Liver (tissue), 3 donors: Measurements from ENCODE around the gene BEST3.

Experiments
- ATF3 ChIP-seq: IDR thresholded peaks from 2 replicates; pipeline ENCODE4 v1.6.1; 2016; ENCODE audit warnings: antibody characterized with exemption
- CTCF ChIP-seq: fragments of 150-350 bp; IDR thresholded peaks from 2 replicates; pipeline ENCODE4 v1.5.1; 2017; ENCODE audit warnings: improper control_type of control experiment, low read depth, low read length; ENCODE audit not compliant: missing input control
- EGR1 ChIP-seq, 2 donors: IDR thresholded peaks; 2 replicates each; pipeline ENCODE4 v1.6.1; 2016 to 2018; ENCODE audit warnings: antibody characterized with exemption in 2 of 2, low read depth in 2 of 2
- FOXA1 ChIP-seq: IDR thresholded peaks from 2 replicates; pipeline ENCODE4 v1.6.1; 2016; ENCODE audit warnings: antibody characterized with exemption
- GABPA ChIP-seq, 2 donors: IDR thresholded peaks in 1 of 2; conservative IDR thresholded peaks in 1 of 2; 2 replicates each; pipeline ENCODE4 v1.6.1; 2016; ENCODE audit warnings: antibody characterized with exemption in 2 of 2, mild to moderate bottlenecking in 1 of 2, moderate library complexity in 1 of 2
- JUND ChIP-seq, 2 donors: IDR thresholded peaks; 2 replicates each; pipeline ENCODE4 v1.6.1; 2016; ENCODE audit warnings: antibody characterized with exemption in 2 of 2
- MAX ChIP-seq: IDR thresholded peaks from 2 replicates; pipeline ENCODE4 v1.6.1; 2016; ENCODE audit warnings: antibody characterized with exemption
- RAD21 ChIP-seq, 2 donors: IDR thresholded peaks; 2 replicates each; pipeline ENCODE4 v1.6.1; 2016; ENCODE audit warnings: antibody characterized with exemption in 2 of 2, mild to moderate bottlenecking in 2 of 2
- REST ChIP-seq: IDR thresholded peaks from 2 replicates; pipeline ENCODE4 v1.6.1; 2016; ENCODE audit warnings: antibody characterized with exemption, mild to moderate bottlenecking
- TAF1 ChIP-seq: conservative IDR thresholded peaks from 2 replicates; pipeline ENCODE4 v1.6.1; 2016; ENCODE audit warnings: antibody characterized with exemption, mild to moderate bottlenecking
- YY1 ChIP-seq: IDR thresholded peaks from 2 replicates; pipeline ENCODE4 v1.6.1; 2016; ENCODE audit warnings: antibody characterized with exemption, mild to moderate bottlenecking
- donor health status: healthy.
- donor health status: healthy.

GRCh38 chr12:69633061-69633460 lies 66.0 kb downstream of the BEST3 start:
- TF ChIP-seq CTCF (no peak), EGR1 (IDR thresholded peaks at IDR 0.05; ENCODE audit: low read depth in 2 of 2) (no peak), JUND (IDR thresholded peaks at IDR 0.05) (no peak), TAF1 (no peak), MAX (no peak), ATF3 (no peak), GABPA (IDR thresholded peaks at IDR 0.05 in 1 of 2, conservative IDR thresholded peaks at IDR 0.05 in 1 of 2) (no peak), FOXA1 (no peak), REST (no peak), RAD21 (IDR thresholded peaks at IDR 0.05) (no peak), YY1 (no peak)
